Loucy (cell line): Measurements from ENCODE around the gene CAMK1G.

Source experiments
- EZH2phosphoT487 ChIP-seq: fragments of 200-600 bp; IDR thresholded peaks from 2 replicates; pipeline ENCODE4 v1.6.1; 2018; ENCODE audit warnings: antibody characterized with exemption, mild to moderate bottlenecking, moderate library complexity, borderline replicate concordance
- TF ChIP-seq, protein P1 (sequence below): fragments of 200-600 bp; sonication (generic); conservative IDR thresholded peaks from 2 replicates; pipeline ENCODE4 v1.5.1; 2014; ENCODE audit warnings: mild to moderate bottlenecking, antibody characterized with exemption, low read length

GRCh38 chr1:209617755-209618154 is 34.2 kb downstream of the CAMK1G start:
- TF ChIP-seq, protein P1, sequence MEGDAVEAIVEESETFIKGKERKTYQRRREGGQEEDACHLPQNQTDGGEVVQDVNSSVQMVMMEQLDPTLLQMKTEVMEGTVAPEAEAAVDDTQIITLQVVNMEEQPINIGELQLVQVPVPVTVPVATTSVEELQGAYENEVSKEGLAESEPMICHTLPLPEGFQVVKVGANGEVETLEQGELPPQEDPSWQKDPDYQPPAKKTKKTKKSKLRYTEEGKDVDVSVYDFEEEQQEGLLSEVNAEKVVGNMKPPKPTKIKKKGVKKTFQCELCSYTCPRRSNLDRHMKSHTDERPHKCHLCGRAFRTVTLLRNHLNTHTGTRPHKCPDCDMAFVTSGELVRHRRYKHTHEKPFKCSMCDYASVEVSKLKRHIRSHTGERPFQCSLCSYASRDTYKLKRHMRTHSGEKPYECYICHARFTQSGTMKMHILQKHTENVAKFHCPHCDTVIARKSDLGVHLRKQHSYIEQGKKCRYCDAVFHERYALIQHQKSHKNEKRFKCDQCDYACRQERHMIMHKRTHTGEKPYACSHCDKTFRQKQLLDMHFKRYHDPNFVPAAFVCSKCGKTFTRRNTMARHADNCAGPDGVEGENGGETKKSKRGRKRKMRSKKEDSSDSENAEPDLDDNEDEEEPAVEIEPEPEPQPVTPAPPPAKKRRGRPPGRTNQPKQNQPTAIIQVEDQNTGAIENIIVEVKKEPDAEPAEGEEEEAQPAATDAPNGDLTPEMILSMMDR, result no peak
- no peak for TF ChIP-seq EZH2phosphoT487
